GM04503 (cell line): Measurements from ENCODE around the gene PRKAG3.

Experiments
- DNase-seq: peaks from one replicate; pipeline ENCODE4 v3.0.0-alpha.2; 2012; ENCODE audit warnings: low read depth

Gene PRKAG3

GRCh38 chr2:218839430-218839829 lies 7.8 kb upstream of the PRKAG3 start:
- peak; percentile 35 for DNase-seq

- DNase-seq: no peak
Measured at GRCh38 chr2:218837495-218837894, 5.9 kb upstream of the PRKAG3 start.

- no peak for DNase-seq
Measured at GRCh38 chr2:218834685-218835084, 3.1 kb upstream of the PRKAG3 start.

- DNase-seq: no peak
Measured at GRCh38 chr2:218833023-218833609, 1.5 kb upstream of the PRKAG3 start.

DNA sequence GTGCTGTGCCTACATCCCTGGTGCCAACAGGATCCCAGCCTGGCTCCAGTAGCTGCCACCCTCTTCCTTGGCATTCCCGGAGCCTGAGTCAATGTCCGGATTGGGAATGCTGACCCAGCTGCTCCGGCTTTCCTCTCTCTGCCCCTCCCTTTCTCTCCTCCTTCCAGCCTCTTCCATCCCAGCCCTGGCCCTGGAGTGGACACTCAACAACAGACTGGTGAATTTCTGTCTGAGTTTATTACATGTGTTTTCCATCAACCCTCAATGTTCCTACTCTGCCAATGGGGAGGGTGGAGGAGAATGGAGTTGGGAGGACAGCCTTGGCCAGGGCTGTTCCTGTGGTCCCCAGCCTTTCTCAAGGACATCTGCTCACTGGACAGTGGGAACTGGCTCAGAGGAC lies 917 bp upstream of the PRKAG3 start:
- peak; percentile 24 for DNase-seq

GRCh38 chr2:218832081-218832480 lies 478 bp upstream of the PRKAG3 start:
- no peak for DNase-seq

- no peak for DNase-seq
Measured at GRCh38 chr2:218830526-218831306, 887 bp downstream of the PRKAG3 start.

GRCh38 chr2:218829868-218830451 lies 1.6 kb downstream of the PRKAG3 start:
- DNase-seq: no peak

- no peak for DNase-seq
Measured at GRCh38 chr2:218828477-218828778, 3.2 kb downstream of the PRKAG3 start.

GRCh38 chr2:218827701-218828476 lies 3.7 kb downstream of the PRKAG3 start:
- no peak for DNase-seq

DNA sequence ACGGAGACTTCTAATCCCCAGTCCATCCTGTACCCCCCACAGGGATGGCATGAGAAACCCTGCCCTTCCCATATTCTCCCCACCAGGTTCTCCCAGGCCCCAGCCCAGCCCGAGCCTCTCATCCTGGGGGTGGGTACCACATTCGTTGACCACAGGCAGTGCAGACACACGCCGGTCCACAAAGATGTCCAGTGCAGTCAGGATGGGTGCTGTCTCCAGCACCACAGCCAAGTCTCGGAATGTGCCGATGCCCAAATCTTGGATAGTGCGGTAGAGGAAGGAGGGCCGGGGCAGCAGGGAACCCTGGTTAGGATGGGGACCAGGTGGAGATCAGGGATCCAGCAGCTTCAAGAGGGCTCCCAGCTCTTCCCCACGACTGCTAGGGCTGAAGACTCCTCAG lies 4.8 kb downstream of the PRKAG3 start:
- DNase-seq: no peak

- DNase-seq: no peak
Measured at GRCh38 chr2:218824004-218824403, 7.6 kb downstream of the PRKAG3 start.

GRCh38 chr2:218823196-218823855 lies 8.3 kb downstream of the PRKAG3 start:
- DNase-seq: no peak

GRCh38 chr2:218822622-218823021 lies 9.0 kb downstream of the PRKAG3 start:
- DNase-seq: no peak

- no peak for DNase-seq
Measured at GRCh38 chr2:218821605-218822211, 9.9 kb downstream of the PRKAG3 start.

DNA sequence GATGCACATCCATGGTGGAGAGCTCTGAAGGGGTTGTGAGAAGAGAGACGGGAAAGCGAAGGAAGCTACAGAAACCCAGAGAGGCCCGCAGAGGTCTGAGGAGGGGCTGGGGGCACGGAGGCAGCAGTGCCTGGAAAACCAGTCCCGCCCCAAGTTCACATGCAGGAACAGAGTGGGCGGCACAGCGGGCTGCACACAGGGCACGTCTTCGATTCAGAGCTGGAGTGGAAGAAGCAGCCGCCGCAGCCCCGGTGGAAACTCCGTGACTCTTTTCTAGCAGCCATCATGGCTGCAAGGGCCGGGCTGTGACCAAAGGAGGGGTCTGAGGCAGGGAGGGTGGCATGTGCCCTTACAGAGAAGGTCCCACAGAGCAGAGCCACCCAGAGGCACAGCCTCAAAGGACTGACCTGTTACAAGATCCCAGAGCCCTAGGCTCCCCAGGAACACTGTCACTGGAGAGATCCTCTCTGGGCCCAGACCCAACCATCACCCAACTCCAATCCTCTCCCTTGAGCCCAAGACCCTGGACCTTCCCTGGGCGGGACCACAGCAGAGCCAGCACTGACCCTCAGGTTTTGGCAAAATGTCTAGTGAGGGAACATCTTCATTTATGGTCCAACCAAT lies 10.7 kb downstream of the PRKAG3 start:
- DNase-seq: no peak

GRCh38 chr2:218819093-218819492 lies 12.5 kb downstream of the PRKAG3 start:
- DNase-seq: no peak

GRCh38 chr2:218816561-218817011 lies 15.0 kb downstream of the PRKAG3 start:
- DNase-seq: no peak

DNA sequence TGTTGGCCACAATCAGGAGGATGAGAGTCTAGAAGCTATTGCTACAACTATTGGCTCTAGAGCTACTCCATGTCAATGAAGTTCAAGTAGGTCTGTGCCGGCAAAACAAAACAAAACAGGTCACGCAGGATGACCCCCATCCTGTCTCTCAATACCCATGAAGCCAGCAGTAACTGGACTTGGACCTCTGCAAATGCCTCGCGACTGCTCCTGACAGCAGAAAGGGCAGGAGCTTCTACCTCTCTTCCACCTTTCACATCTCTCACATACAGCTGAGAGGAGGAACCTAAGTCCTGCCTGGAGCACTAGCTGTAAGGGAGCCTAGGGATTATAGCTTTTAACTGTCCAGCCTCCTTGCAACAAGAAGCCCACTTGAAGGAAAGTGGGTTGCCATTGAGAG lies 16.0 kb downstream of the PRKAG3 start:
- no peak for DNase-seq

DNA sequence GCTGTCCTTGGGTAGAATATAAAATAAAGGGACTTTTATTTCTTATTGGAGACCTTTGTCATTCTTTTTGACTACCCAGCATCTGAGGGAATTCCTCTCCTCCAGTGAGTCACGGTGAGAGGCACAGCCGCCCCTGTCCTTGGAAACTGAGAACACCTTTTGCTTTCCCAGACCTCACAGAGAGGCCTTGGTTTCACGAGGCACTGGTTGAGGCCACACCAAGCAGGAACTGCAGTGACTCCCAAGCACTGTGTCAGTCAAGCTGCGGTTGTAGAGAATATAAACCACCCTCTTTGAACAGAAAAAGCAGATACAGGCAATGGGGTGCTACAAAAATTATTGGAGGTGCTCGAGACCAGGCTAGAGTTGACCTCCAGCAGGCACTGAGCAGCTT lies 16.4 kb downstream of the PRKAG3 start:
- no peak for DNase-seq

DNA sequence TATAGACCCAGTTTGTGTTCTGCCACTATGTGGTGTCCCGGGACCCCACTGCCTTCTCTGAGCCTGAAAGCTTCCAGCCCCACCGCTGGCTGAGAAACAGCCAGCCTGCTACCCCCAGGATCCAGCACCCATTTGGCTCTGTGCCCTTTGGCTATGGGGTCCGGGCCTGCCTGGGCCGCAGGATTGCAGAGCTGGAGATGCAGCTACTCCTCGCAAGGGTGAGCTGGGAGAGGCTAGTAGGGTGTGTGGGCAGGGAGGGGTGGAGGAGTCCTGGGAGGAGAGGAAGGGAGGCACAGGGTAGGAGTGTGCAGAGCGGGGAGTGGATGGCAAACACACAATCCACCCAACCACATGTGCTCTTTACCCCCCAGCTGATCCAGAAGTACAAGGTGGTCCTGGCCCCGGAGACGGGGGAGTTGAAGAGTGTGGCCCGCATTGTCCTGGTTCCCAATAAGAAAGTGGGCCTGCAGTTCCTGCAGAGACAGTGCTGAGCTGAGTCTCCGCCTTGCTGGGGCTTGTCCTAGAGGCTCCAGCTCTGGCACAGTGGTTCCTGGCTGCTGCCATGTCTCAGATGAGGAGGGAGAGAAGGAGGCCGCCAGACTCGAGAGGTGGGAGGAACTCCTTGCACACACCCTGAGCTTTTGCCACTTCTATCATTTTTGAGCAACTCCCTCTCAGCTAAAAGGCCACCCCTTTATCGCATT lies 16.9 kb downstream of the PRKAG3 start:
- DNase-seq: no peak
